Glomerular visceral epithelial cell (primary cell): Measurements from ENCODE around the gene LRBA.
A peak's percentile ranks its signal among the peaks of the same experiment; 100 is the strongest.

Source experiments
- DNase-seq: peaks from one replicate; pipeline ENCODE4 v3.0.0-alpha.2; 2016; ENCODE audit errors: extremely low spot score

The LRBA gene

DNA sequence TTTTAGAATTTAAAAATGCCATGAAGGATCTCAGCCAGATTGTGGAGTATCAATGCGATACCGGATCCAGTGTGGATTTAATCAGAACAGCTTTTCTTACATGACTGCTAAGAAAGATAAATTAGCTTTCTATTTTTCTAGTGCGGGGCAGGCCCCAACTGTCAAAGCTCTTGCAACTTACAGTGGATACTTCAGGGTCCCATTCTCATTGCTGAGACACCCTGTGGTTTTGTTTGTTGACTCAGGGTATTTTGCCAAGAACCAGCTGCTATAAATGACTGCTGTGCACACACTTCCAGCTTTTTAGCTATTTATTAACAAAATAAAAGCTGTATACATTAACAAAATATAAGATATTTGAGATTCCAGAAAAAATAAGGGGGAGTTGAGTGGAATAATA lies 770.5 kb downstream of the LRBA start:
- DNase-seq = peak; percentile 81

GRCh38 chr4:150243932-150244331 lies 771.2 kb downstream of the LRBA start:
- no peak for DNase-seq

DNA sequence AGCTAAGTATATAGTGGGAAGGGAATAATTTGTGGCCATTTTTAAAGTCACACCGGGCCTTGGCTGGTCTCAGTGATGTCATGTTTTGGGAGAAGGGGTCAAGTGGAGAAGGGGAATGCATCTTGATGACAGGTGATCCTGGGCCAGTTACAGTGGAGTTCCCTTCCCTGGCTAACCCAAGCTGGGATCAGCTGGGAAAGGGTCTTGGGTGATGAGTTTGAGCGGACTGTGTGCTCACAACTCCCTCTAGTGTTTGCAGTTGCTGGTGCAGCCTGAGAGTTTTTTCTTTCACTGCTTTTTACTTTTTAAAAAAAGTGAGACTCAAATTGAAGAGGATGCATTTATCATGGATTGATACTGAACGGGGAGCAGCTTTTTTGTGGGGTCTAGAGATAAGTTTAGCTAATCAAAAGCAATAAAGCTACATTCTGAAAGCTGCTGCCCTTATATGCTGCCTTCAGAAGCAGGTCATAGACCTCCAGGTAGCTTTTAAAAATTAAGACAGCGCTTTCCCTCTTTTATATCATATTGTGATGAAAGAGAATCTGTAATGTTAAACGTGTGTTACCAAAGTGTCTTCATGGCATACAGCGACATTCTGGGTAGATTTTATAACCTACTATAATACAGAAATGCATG lies 772.1 kb downstream of the LRBA start:
- peak; percentile 57 for DNase-seq

DNA sequence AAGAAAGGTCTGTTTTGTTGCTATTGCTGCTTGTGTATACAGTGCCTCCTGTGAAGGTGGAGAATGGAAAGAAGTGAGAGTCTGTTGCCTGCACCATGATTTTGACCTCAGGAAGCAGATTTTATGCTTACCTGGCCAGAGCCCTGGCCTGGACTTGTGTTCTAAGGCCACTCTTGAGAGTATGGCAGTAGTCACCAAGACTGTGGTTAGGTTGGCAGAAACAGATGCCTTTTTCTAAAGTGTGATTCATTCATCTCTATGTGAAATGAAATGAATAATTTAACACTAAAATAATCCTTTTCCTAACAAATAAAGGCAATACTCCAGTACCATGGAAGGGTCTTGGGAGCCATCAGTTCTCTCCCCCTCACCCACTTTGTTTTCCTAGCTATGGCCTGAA lies 775.1 kb downstream of the LRBA start:
- peak; percentile 32 for DNase-seq

GRCh38 chr4:150238591-150238990 lies 776.5 kb downstream of the LRBA start:
- no peak for DNase-seq

- peak; percentile 72 for DNase-seq
These were observed 777.8 kb downstream of the LRBA start for GRCh38 chr4:150237110-150237872.

DNA sequence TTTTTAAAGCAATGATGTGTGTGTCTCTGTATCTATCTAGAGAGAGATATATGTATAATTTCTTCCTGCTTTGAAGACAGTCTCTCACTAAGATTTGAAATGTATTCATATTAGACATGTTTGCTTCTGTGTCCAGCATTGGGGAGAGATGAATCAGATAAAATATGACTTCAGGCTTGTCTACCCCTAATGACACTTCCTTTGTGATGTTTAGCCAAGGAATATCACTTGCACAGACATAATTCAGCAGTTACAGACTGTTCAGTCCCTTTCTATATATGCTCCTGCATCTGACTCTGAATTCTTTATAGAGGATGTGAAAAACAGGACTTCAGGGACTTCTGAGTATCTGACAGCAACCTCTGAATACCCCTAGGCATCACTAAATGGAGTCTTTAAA lies 778.5 kb downstream of the LRBA start:
- DNase-seq = no peak

DNA sequence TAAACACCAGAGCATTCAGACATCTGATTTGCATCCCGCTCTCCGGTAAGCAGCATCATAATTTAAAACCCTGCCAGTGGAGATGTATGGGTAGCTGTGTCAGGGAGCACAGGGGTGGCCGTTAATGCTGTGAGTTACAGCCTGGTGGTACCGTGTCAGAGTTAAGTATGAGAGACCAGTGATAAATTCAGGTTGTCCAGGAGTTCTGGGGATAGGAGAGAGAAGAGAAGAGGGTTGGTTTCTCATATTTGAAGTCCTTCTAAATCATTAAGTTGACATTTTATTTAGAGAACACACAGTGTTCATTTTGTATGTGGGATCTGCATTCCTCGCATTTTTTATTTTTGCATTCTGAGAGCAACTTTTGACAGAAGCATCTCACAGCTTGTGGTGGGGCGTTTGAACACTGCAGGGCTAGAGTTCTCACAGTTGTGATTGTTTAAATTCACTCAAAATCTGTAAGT lies 779.2 kb downstream of the LRBA start:
- DNase-seq = no peak

DNA sequence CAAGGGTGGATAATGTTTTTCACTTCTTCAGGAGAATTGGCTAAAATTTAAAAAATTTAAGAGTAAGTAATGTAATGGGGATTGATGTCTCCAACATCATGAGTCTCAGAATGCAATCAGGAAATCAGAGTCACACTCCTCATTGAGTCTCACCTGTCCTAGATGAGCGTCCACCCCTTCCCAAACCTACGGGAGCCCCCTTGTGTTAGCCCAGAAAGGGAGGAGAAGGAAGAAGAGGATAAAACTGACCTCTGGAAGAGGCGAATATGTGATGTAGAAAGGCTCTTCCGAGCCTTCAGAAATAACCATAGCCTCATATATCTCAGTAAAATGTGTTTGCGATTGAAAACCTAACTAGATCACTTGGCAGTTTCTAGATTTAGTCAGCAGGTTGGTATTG lies 779.8 kb downstream of the LRBA start:
- DNase-seq = no peak

GRCh38 chr4:150234246-150234645 lies 780.8 kb downstream of the LRBA start:
- no peak for DNase-seq

- DNase-seq = no peak
These were observed 783.1 kb downstream of the LRBA start for GRCh38 chr4:150232029-150232428.

- DNase-seq = no peak
These were observed 783.8 kb downstream of the LRBA start for GRCh38 chr4:150231107-150231770.

DNA sequence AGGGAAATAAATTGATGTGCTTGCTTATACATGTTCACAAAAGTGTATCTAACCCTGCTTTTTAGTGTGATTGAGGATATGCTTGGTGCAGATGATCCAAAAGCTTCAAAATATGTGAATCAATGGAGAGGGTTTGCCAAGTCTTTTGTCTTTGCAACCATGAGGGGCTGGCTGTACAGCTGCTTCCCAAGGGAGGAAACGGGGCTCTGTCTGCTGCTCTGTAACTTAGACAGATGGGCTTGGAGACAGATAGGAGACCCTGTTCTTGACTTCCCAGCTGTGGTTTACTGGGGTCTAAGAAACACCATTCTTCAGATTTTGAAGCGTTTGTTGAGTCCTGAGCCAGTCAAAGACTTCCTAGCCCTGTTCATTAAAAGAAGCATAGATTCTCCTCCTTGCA lies 784.5 kb downstream of the LRBA start:
- no peak for DNase-seq

DNA sequence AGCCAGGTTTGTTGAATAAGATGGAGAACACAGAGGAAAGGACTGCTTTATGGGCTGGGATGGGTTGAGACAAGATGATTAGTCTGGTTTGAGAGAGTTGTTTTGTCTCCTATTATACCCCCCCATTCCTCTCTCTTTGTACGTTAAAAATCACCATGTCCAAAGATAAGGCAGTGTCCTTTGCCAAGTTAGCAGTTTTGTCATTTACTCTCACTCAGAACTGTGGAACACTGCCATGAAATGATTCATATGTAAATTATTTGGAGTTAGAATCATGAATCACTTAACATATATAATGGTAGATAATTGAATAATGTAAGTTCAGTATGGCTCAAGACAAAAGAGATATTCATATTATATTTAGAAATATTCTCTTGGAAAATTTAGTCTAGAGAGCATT lies 785.6 kb downstream of the LRBA start:
- DNase-seq = no peak

GRCh38 chr4:150224896-150225591 lies 790.0 kb downstream of the LRBA start:
- DNase-seq = peak; percentile 91

DNA sequence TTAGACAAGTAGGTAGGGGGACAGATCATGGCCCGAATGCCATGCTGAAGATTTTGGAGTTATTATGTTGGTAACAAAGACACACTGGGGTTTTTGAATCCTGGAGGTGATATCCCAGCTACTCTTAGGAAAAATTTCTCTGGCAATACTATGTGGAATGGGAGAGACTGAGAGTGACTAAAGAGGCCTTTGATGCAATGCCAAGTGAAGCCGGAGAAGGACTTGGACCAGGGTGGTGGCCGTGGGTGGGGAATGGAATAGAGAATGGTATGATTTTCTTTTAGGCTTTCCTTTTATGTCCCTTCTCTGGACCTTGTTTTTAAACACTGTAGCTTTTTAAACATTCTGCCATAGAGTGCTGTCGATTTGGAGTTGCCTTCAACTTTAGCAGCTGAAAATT lies 795.2 kb downstream of the LRBA start:
- DNase-seq = no peak

GRCh38 chr4:150218447-150218846 lies 796.6 kb downstream of the LRBA start:
- DNase-seq = no peak

GRCh38 chr4:150217808-150218207 lies 797.3 kb downstream of the LRBA start:
- no peak for DNase-seq

- peak; percentile 44 for DNase-seq
These were observed 797.9 kb downstream of the LRBA start for GRCh38 chr4:150217192-150217591.

DNA sequence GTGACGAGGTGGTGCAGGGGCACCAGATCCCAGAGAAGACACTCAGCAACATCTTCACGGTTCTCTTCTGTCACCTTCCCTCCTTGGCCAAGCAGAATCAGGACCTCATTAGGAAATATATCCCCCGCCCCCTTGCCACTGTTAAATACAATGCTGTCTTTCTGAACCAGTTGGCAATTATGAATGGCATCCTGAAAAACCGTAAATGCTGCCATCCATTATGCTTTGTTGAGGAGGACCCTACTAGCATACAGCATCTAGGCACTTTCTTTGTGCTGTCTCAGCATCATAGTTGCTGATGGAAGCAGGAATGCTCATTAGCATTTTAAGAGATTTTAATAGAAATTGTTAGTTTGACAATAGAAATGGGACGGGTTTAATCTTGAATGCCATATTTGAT lies 798.4 kb downstream of the LRBA start:
- DNase-seq = no peak

- no peak for DNase-seq
These were observed 799.5 kb downstream of the LRBA start for GRCh38 chr4:150215601-150216000.
